Erythroblast (primary cell): ENCODE results near the gene PHYHIPL.

Experiments
- DNase-seq, 2 experiments: peaks; one replicate each; lab custom pipeline; 2025; lab: John Stamatoyannopoulos, UW
- GATA1 ChIP-seq: IDR thresholded peaks from 2 replicates; pipeline ENCODE4 v1.6.1; 2011; ENCODE audit warnings: low read depth, mild to moderate bottlenecking, control low read depth, low read length, moderate library complexity
- POLR2A ChIP-seq: IDR thresholded peaks from 2 replicates; pipeline ENCODE4 v1.6.1; 2011; ENCODE audit warnings: mild to moderate bottlenecking, low read length

Gene PHYHIPL

GRCh38 chr10:59257224-59257623, 80.8 kb downstream of the PHYHIPL start:
- TF ChIP-seq GATA1 (no peak), POLR2A (no peak)
- no peak for DNase-seq

GRCh38 chr10:59258890-59259289, 82.4 kb downstream of the PHYHIPL start:
- TF ChIP-seq GATA1 (no peak), POLR2A (no peak)
- DNase-seq: no peak

DNA sequence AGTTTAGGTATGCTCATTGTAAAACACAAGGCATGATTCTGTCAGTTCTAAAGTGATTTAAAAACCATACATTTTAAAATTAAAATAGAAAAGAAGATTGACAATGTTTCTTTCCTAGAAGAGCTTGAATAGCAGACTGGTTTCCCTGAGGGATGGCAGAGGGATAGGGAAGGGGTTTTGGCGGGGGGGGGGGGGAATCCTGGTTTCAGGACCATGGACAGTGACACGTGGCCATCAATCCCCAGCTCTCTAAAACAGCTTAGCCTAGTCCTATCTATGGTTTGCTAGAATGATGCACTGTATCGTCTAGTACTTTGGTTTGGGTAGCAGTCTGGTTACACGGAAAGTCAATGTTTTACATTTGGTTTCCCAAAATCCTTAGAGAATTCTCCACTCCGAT, 88.7 kb downstream of the PHYHIPL start:
- DNase-seq: no peak
- no peak for TF ChIP-seq GATA1
- TF ChIP-seq POLR2A: no peak

GRCh38 chr10:59266321-59266720, 89.9 kb downstream of the PHYHIPL start:
- no peak for DNase-seq

GRCh38 chr10:59268460-59268859, 92.0 kb downstream of the PHYHIPL start:
- TF ChIP-seq POLR2A (no peak), GATA1 (no peak)
- no peak for DNase-seq

More at GRCh38 chr10:59266321-59266720, 89.9 kb downstream of the PHYHIPL start:
- TF ChIP-seq POLR2A (no peak), GATA1 (no peak)

DNA sequence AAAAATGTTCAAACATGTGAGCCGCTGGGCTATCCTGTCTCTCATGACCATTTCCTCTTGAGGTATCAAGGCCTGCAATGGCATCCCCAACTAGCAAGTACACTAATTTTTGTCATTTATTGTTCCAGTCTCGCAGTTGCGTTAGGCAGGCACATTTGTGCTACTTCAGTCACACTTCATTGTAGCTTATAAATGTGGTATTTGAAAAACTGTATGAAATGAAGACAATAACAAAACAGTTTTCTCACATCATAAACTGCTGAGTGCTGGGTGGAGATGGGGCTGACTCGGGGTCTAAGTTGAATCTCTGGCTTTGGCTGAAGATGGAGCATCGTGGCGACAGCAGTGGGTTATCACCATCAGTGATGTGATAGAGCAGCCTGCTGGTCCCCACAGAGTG, 93.2 kb downstream of the PHYHIPL start:
- DNase-seq: no peak

GRCh38 chr10:59270492-59270891, 94.0 kb downstream of the PHYHIPL start:
- no peak for TF ChIP-seq GATA1
- TF ChIP-seq POLR2A: no peak
- no peak for DNase-seq

More for the DNA sequence above, 93.2 kb downstream of the PHYHIPL start:
- TF ChIP-seq POLR2A (no peak), GATA1 (no peak)

DNA sequence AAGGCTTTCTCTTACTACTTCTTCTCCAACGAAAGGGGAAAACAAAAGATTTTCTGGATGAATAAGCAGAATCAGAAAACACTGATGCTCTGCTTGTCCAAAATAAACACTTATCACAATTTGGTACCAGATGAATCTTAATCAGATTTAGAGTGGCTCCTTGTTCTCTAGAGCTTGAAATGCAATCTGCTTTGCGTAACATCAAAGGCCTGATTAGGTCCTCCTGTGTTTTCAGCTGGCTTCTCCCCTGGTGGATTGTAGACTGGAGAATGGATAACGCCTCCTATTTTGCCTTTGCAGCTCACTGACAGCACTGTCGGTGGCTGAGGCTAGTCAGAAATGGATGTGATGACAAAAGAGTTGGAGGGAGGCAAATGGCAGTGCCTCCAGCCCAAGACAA, 94.7 kb downstream of the PHYHIPL start:
- no peak for DNase-seq
- no peak for TF ChIP-seq POLR2A
- TF ChIP-seq GATA1: no peak

- no peak for TF ChIP-seq GATA1
- no peak for TF ChIP-seq POLR2A
- no peak for DNase-seq
These were observed 95.6 kb downstream of the PHYHIPL start for GRCh38 chr10:59272061-59272460.

GRCh38 chr10:59273445-59273844, 97.0 kb downstream of the PHYHIPL start:
- DNase-seq: no peak
- TF ChIP-seq POLR2A (no peak), GATA1 (no peak)

- DNase-seq: no peak
- TF ChIP-seq GATA1: no peak
- TF ChIP-seq POLR2A: no peak
These were observed 99.7 kb downstream of the PHYHIPL start for GRCh38 chr10:59276133-59276532.

DNA sequence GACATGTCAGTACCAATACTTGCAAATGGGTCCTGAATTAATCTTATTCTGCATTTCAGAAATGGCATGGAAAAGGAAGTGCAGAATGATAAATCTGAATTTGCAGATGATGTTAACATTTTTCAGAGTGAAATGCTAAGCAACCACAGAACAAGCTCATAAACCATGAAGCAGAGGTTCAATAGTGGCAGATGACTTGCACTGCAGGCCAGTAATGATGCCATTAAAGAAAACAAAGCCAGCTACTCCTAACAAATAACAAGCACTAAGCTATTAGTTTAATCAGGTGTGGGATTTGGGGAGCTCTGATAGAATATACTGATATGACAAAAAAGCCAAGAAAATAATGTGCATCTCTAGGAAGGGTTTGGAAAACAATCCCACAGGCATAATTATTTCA, 100.5 kb downstream of the PHYHIPL start:
- DNase-seq: no peak
- TF ChIP-seq POLR2A (no peak), GATA1 (no peak)

GRCh38 chr10:59279476-59279875, 103.0 kb downstream of the PHYHIPL start:
- no peak for TF ChIP-seq GATA1
- TF ChIP-seq POLR2A: no peak
- no peak for DNase-seq

- TF ChIP-seq GATA1 (no peak), POLR2A (no peak)
- DNase-seq: no peak
These were observed 103.6 kb downstream of the PHYHIPL start for GRCh38 chr10:59279991-59280505.

- DNase-seq: no peak
- TF ChIP-seq GATA1: no peak
- TF ChIP-seq POLR2A: no peak
These were observed 105.4 kb downstream of the PHYHIPL start for GRCh38 chr10:59281861-59282260.

DNA sequence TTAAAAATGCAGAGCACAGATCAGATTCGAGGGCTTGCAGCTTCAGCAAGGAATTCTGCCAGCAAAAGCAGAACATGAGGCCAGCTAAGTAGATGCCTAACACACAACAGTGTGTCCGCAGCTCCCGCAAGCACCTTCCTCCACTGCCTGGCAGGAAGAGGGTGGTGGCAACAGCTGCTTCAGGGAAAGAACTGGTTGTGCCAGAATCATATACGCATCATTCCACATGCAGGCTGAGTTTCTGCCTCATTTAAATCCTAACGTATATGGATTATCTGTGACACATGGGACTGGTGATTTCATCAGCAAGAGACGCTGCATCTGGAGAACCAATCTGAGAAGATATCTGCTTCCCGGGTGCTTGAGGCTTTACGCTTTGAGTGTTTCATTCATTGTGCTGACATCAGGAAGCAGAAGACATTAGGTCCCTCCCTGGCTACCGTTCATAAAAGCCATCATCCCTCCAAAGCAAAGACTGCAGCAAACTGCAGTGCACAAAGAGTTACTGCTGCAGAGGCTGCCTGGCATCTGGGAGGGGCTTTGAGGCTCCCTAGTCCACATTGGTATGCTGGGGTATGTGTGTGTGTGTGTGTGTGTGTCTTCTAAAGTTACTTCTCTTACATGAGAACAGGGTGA, 107.1 kb downstream of the PHYHIPL start:
- DNase-seq: no peak
- no peak for TF ChIP-seq GATA1
- TF ChIP-seq POLR2A: no peak
